NB4 (cell line): ENCODE data around the gene ADAMTS16.

Source experiments
- DNase-seq: peaks from one replicate; pipeline ENCODE4 v3.0.0; 2010; ENCODE audit warnings: low read depth
- H3K4me3 ChIP-seq: one replicate; pipeline ENCODE4 v1.5.1; 2011; ENCODE audit warnings: mild to moderate bottlenecking, low read depth, low read length, moderate library complexity
- MYC ChIP-seq: IDR thresholded peaks from 2 replicates; pipeline ENCODE4 v1.6.1; 2011; ENCODE audit warnings: low read depth, low read length
- POLR2A ChIP-seq: IDR thresholded peaks from 2 replicates; pipeline ENCODE4 v1.6.1; 2011; ENCODE audit warnings: mild to moderate bottlenecking; ENCODE audit not compliant: insufficient read length; ENCODE audit errors: extremely low read depth
- TF ChIP-seq, protein P1 (sequence below): IDR thresholded peaks from 2 replicates; pipeline ENCODE4 v1.6.1; 2011; ENCODE audit warnings: low read depth, low read length
- TF ChIP-seq, protein P2 (sequence below): IDR thresholded peaks from one replicate; pipeline ENCODE4 v1.5.1; 2012; ENCODE audit warnings: low read depth, low read length

ADAMTS16 gene

DNA sequence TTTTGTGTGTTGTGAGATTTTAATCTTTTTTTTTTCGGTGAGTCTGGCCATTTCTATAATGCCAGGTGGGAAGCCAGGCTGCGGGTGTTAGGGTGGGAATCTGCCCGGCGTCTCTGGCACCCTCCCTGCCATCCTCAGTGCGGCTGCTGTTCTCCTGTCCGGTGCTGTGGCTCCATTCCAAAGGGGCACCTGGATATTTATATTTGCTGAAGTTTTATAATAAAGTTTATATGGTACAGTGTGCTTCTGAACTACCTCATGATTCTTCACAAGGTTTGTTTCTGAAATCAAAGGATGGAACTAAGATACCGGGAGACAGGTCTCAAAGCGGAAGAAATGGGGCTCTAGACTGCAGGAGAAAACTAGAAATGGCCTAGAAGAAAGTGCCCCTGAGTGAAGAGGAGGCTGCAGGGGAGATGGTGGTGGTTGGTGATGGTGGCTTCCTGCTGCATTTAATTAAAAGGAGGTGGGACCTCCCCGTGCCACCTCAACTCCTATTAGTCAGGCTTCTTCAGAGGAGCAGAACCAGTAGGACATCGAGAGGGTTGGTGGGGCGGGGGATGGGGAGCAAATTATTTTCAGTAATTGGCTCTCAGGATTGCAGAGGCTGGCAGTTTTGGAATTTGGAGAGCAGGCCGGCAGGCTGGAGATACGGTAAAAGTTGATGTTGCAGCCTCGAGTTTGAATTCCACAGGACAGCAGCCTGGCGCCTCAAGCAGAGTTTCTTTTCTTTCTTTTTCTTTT lies 180.1 kb downstream of the ADAMTS16 start:
- TF ChIP-seq POLR2A: no peak
- TF ChIP-seq MYC: no peak
- TF ChIP-seq, protein P1, sequence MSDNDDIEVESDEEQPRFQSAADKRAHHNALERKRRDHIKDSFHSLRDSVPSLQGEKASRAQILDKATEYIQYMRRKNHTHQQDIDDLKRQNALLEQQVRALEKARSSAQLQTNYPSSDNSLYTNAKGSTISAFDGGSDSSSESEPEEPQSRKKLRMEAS: no peak
- TF ChIP-seq, protein P2, sequence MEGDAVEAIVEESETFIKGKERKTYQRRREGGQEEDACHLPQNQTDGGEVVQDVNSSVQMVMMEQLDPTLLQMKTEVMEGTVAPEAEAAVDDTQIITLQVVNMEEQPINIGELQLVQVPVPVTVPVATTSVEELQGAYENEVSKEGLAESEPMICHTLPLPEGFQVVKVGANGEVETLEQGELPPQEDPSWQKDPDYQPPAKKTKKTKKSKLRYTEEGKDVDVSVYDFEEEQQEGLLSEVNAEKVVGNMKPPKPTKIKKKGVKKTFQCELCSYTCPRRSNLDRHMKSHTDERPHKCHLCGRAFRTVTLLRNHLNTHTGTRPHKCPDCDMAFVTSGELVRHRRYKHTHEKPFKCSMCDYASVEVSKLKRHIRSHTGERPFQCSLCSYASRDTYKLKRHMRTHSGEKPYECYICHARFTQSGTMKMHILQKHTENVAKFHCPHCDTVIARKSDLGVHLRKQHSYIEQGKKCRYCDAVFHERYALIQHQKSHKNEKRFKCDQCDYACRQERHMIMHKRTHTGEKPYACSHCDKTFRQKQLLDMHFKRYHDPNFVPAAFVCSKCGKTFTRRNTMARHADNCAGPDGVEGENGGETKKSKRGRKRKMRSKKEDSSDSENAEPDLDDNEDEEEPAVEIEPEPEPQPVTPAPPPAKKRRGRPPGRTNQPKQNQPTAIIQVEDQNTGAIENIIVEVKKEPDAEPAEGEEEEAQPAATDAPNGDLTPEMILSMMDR: no peak

DNA sequence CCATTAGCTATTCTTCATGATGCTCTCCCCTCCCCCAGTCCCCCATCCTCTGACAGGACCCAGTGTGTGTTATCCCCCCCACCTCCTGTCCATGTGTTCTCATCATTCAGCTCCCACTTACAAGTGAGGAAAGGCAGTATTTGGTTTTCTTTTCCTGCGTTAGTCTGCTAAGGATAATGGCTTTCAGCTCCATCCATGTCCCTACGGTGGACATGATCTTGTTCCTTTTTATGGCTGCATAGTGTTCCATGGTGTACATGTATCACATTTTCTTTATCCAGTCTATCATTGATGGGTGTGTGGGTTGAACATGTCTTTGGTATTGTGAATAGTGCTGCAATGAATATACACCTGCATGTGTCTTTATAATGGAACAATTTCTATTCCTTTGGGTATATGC lies 181.0 kb downstream of the ADAMTS16 start:
- no peak for TF ChIP-seq MYC
- TF ChIP-seq, protein P1: no peak
- no peak for TF ChIP-seq POLR2A
- no peak overlapping the region for H3K4me3 ChIP-seq
- no peak for DNase-seq

More for the DNA sequence above, 180.1 kb downstream of the ADAMTS16 start:
- DNase-seq: no peak
- no peak overlapping the region for H3K4me3 ChIP-seq

DNA sequence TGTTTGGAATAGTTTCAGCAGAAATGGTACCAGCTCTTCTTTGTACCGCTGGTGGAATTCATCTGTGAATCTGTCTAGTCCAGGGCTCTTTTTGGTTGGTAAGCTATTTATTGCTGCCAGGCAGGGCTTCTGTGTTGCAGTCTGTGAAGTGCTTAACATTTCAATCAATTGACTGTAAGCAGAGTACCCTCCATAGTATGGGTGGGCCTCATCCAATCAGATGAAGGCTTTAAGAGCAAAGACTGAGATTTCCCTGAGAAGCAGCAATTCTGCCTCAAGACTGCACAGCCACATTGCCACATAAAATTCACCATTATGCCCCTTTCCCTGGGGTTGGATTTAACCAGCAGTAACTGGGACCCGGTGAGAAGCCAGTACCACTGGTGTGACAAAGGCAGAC lies 183.4 kb downstream of the ADAMTS16 start:
- TF ChIP-seq MYC: no peak
- TF ChIP-seq, protein P1: no peak
- no peak for TF ChIP-seq POLR2A
- TF ChIP-seq, protein P2: no peak
- no peak for DNase-seq

DNA sequence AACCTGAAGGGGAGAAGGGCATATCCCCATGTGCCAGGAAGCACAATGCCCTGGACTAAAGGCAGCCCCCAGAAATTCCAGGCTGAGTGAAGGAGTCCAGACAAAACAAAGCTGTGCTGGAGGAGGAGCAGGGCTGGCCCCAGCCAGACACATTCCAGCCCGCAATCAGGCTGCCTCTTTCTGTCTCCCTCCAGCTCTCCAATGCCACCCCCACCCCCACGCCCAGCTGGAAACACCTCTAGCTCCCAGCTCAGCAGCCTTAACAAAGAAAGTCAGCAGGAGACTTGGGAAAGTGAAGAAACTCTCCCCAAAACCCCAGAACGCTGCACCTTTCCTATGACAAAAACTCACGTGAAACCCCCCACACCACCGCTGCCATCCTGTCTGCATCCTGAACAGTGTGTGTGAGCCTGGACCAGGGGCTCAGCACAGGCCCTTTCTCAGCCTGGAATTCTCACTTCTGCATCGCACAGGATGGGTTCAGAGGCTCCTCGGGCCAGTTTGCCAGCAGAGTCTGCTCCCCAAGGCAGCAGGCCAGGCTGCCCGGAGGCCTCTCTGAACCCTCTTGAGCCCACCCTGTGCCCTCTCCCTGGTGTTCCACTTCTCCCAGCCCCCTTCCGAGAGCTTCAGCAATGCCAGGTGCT lies 186.1 kb downstream of the ADAMTS16 start:
- no peak for DNase-seq
- H3K4me3 ChIP-seq: no peak overlapping the region
- TF ChIP-seq POLR2A (no peak), MYC (no peak)
- TF ChIP-seq, protein P1: no peak
- TF ChIP-seq, protein P2: no peak

More for the DNA sequence above, 183.4 kb downstream of the ADAMTS16 start:
- no peak overlapping the region for H3K4me3 ChIP-seq

DNA sequence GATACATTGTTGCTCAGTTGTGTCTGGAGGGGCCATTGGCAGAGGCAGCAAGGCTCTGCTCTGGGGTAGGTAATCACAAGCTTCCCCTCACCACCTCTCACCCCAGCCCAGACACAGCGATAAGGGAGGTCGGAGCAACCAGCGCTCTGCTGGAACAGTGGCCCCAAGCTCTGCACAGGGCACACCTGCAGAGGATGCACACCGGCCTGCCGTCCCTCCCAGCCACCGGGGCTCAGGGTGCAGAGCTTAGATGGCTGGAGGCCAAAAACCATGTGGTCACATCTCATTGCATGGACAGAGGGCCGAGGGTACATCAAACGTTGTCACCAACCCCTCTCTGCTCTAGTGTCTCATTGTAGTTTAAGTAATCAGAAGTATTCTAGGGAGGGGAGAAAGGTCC lies 187.0 kb downstream of the ADAMTS16 start:
- no peak overlapping the region for H3K4me3 ChIP-seq
- no peak for TF ChIP-seq POLR2A
- TF ChIP-seq, protein P2: no peak
- TF ChIP-seq, protein P1: no peak
- TF ChIP-seq MYC: no peak
- DNase-seq: no peak

DNA sequence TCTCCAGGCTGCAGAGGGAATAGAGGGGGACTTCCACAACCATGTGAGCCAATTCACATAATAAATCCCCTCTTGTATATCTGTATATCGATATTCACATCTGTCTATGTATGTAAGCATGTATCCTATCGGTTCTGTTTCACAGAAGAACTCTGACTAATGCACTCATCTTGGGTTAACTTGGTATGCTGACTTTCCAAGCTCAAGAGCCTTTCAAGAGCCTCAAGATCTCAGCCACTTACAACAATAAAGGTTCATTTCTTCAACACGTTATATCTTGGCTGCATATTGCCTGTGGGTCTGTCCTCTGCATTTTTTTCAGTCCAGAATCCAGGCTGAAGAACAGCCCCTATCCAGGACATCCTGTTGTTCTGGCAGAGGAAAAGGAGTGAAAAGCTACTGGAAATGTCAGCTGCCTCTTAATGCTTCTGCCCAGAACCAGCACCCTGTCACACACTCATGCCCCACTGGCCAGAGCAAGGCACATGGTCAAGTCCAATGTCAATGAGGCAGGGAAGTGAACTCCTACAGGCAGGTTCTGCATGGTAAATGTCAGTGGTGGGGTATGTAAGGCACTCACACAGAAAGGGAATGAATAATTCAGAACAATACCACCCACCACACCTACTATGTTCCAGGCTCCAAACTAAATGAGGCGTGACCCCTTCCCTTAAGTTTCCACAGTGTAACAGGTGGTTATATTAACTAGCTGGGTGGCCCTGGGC lies 190.8 kb downstream of the ADAMTS16 start:
- no peak overlapping the region for H3K4me3 ChIP-seq
- TF ChIP-seq POLR2A (no peak), MYC (no peak)
- TF ChIP-seq, protein P2: no peak
- TF ChIP-seq, protein P1: no peak
- DNase-seq: no peak
